Testis (tissue), 3 donors: ENCODE results near the gene TYW1. TPM values are rescaled to one million over a fixed set of nuclear protein-coding genes. Genes with fewer than 3 reads are reported as not detected.
"Not testable (repeated sequence)": the region's sequence is repeated elsewhere in the genome, so short reads cannot be mapped to it uniquely, and the experiment has no call there.

Experiments
- DNase-seq: peaks from one replicate; pipeline ENCODE4 v3.0.0-alpha.2; 2019
- H3K27ac ChIP-seq, 2 donors: fragments of 200-600 bp; sonication (generic); one replicate each; pipeline ENCODE4 v1.5.1; 2019
- H3K27me3 ChIP-seq: fragments of 200-600 bp; sonication (generic); one replicate; pipeline ENCODE4 v1.5.1; 2019
- H3K36me3 ChIP-seq: fragments of 200-600 bp; sonication (generic); one replicate; pipeline ENCODE4 v1.5.1; 2017; ENCODE audit warnings: low read depth; ENCODE audit errors: missing control alignments
- H3K4me1 ChIP-seq: fragments of 200-600 bp; sonication (generic); one replicate; pipeline ENCODE4 v1.5.1; 2019
- H3K4me3 ChIP-seq, 2 donors: fragments of 200-600 bp; sonication (generic); one replicate each; pipeline ENCODE4 v1.5.1; 2017 to 2019
- H3K9me3 ChIP-seq: fragments of 200-600 bp; sonication (generic); one replicate; pipeline ENCODE4 v1.5.1; 2017
- POLR2A ChIP-seq: fragments of 450-650 bp; IDR thresholded peaks from one replicate; pipeline ENCODE4 v1.6.1; 2017; ENCODE audit warnings: antibody characterized with exemption, mild to moderate bottlenecking, moderate library complexity
- WGBS, 2 donors: methylation state at CpG; one replicate each; pipeline ENCODE4 v1.1.5; 2018; 5-methylcytosine and 5-hydroxymethylcytosine counted together
- intact Hi-C: fragments of 100-400 bp; cut with DNase I; formaldehyde crosslinking; loops from one replicate; pipeline ENCODE4 v1.15.1; 2023; ENCODE audit warnings: low total_unique reads
- polyA plus RNA-seq: library from polyadenylated mRNA; stranded (reverse); fragments of 350-450 nt; fragmentation: Illumina TruSeq; extraction: RNeasy Lipid Tissue Mini Kit (QIAGEN cat#74804); gene quantifications from one replicate; pipeline ENCODE4 v1.2.3, GENCODE V29; 2014; ENCODE audit warnings: low read depth, low replicate concordance; ENCODE audit not compliant: insufficient read depth
- total RNA-seq, 2 donors: library from RNA; depleted of rRNA; stranded (reverse); fragments of >200 nt; gene quantifications; one replicate each; pipeline ENCODE4 v1.2.3, GENCODE V29; 2016
- TF ChIP-seq, protein P1 (sequence below), 3 experiments: fragments of 450-650 bp in 2 of 3; fragments of 200-600 bp in 1 of 3; sonication (generic) in 1 of 3; IDR thresholded peaks; one replicate each; pipeline ENCODE4 v1.5.1; 2016 to 2019; ENCODE audit warnings: antibody characterized with exemption in 3 of 3, mild to moderate bottlenecking in 2 of 3, moderate library complexity in 1 of 3

TYW1 gene
- total and polyA plus RNA-seq, 3 donors from 2014 or later: 16.9 to 22.8 (median 21.7) TPM

DNA sequence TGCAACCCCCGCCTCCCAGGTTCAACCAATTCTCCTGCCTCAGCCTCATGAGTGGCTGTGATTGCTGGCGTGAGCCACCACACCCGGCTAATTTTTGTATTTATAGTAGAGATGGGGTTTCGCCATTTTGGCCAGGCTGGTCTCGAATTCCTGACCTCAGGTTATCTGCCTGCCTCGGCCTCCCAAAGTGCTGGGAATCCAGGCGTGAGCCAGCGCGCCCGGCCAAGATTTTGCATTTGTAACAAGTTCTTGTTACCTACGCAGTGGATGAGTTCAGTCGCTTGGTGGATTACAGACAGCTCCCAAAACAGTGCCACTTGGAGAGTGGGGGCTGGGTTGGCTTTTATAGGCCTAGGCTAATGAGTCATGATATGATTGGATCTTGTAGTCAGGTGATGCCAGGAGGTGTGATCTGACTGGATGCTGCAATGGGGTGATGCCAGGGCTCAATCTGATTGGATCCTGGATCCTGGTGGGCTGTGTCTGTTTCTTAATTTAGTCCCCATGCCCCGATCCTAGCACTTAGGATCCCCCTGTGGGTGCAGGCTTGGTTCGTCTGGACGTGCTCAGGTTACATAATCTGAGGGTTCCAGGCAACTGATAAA, 21.5 kb upstream of the TYW1 start:
- TF ChIP-seq, protein P1, sequence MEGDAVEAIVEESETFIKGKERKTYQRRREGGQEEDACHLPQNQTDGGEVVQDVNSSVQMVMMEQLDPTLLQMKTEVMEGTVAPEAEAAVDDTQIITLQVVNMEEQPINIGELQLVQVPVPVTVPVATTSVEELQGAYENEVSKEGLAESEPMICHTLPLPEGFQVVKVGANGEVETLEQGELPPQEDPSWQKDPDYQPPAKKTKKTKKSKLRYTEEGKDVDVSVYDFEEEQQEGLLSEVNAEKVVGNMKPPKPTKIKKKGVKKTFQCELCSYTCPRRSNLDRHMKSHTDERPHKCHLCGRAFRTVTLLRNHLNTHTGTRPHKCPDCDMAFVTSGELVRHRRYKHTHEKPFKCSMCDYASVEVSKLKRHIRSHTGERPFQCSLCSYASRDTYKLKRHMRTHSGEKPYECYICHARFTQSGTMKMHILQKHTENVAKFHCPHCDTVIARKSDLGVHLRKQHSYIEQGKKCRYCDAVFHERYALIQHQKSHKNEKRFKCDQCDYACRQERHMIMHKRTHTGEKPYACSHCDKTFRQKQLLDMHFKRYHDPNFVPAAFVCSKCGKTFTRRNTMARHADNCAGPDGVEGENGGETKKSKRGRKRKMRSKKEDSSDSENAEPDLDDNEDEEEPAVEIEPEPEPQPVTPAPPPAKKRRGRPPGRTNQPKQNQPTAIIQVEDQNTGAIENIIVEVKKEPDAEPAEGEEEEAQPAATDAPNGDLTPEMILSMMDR (IDR thresholded peaks at IDR 0.05): no peak
- TF ChIP-seq POLR2A: no peak
- WGBS, 2 donors: 50 to 56% methylated on average over 13 to 15 of the region's 15 CpGs
- Histone ChIP-seq H3K9me3 (no peaks in the 10 kb centered on the region), H3K27ac (no peak overlapping the region), H3K4me3 (peak overlapping the region; percentile 21 to 37), H3K27me3 (no peaks in the 10 kb centered on the region), H3K4me1 (no peaks in the 10 kb centered on the region), H3K36me3 (no peaks in the 10 kb centered on the region)
- intact Hi-C loops: no loop called here
- DNase-seq: peak; percentile 75

DNA sequence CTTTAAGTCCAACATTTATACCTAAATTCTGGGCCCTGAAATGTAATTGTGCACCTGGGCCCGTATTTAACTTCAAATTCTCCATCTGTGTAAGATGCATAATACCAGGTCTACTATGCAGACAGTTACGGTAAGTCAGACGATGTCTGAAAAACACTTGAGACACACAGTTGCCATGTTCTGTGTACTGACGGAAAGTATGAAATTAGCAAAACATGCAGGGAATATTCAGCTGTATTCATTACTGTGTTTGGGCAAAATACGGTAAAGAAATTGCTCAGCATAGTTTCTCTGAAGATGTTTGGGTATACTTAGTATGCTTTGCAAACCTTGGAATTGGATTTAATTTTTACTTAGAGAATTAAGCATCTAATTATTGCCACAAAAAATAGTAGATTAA, 18.3 kb upstream of the TYW1 start:
- intact Hi-C loops, H3K27ac ChIP-seq: not testable (repeated sequence)

DNA sequence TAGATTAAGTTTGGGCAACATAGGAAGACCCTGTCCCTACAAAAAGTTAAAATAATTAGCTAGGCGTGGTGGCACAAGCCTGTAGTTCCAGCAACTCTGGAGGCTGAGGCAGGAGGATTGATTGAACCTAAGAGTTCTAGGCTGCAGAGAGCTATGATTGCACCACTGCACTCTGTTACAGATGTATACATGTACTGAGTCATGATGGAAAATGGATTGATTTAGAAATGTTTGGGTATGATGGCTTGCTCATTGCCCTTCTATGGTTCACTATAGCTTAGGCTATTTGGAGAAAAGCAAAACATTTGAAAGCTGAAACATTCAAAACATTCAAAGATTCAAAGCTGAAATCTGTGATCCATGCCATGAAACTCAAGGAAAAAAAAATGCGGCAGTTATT, 17.6 kb upstream of the TYW1 start:
- H3K4me1 ChIP-seq, H3K4me3 ChIP-seq, H3K9me3 ChIP-seq, H3K27me3 ChIP-seq, H3K27ac ChIP-seq, H3K36me3 ChIP-seq, DNase-seq, intact Hi-C loops: not testable (repeated sequence)
- WGBS, 2 donors: 90 to 92% methylated on average over 2 of the region's 2 CpGs

More for the DNA sequence above, 18.3 kb upstream of the TYW1 start:
- H3K4me1 ChIP-seq, H3K27me3 ChIP-seq, H3K4me3 ChIP-seq, H3K36me3 ChIP-seq, H3K9me3 ChIP-seq, DNase-seq: not testable (repeated sequence)
- 84 to 100% methylated on average over 1 to 5 of the region's 5 CpGs for WGBS, 2 donors

DNA sequence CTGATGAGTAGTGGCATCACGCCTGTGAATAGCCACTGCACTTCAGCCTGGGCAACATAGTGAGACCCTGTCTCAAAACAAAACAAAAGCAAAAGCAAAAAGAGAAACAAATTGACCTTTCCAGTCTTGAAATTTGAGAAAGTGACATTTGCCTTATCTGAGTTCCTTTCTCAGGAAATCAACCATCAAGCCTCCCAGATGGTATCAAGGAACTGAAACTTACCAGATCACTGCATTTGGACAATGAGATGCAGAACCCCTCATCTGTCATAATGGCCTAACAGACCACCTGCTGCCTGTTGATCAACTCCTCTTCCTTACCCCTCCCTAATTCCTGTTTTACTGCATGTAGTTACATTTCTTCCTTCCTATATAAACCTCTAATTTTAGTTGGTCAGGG, 16.3 kb upstream of the TYW1 start:
- H3K9me3 ChIP-seq, intact Hi-C loops, H3K27ac ChIP-seq, H3K27me3 ChIP-seq, H3K4me1 ChIP-seq, H3K4me3 ChIP-seq, DNase-seq, H3K36me3 ChIP-seq: not testable (repeated sequence)
- 94 to 100% methylated on average over 1 of the region's 1 CpG for WGBS, 2 donors

DNA sequence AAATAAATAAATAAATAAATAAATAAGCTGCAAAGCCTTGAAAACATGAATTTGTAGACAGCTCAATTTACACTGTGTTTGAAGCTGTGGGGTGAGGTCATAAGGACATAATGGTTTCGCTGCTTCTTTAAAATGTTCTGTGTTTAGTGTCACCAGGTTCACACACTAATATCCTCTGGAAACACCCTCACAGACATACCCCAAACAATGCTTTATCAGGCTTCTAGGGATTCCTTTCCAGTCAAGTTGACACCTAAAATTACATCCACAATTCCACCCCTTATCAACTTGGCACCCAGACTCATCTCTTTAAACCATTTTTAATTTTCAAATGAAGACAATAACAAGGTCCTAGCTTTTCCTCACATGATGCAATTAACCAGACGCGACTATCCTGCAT, 7.1 kb upstream of the TYW1 start:
- H3K36me3 ChIP-seq, intact Hi-C loops: not testable (repeated sequence)

DNA sequence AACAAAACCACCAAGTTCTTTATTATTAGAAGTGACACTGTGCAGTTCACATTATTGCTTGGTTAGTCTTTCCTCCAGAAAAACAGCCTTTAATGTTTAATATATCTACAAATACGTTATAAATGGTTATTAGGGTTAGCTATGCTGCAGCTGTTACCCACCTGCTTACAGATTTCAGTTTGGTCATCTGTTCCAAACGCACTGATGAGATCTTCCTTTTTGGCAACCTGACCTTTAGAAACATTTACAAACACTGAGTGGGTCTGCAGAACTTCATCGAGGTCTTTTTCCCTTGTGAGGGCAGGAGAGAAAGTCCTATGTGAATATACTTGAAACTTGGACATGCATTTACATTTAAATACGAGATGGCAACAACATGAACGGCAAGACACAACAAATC, 2.6 kb upstream of the TYW1 start:
- H3K9me3 ChIP-seq, H3K4me1 ChIP-seq, H3K27me3 ChIP-seq, DNase-seq, intact Hi-C loops, H3K36me3 ChIP-seq: not testable (repeated sequence)
- WGBS, 2 donors: 37 to 41% methylated on average over 5 of the region's 5 CpGs
- H3K27ac ChIP-seq: peak overlapping the region in 1 of 2 donors; percentile 95
- H3K4me3 ChIP-seq: peak overlapping the region; percentile 81 to 89

More for the DNA sequence above, 7.1 kb upstream of the TYW1 start:
- whole genome bisulfite sequencing, 2 donors: 96 to 100% methylated on average over 1 of the region's 3 CpGs
- not testable (repeated sequence) for DNase-seq, H3K4me3 ChIP-seq, H3K27ac ChIP-seq, H3K27me3 ChIP-seq, H3K9me3 ChIP-seq, H3K4me1 ChIP-seq

DNA sequence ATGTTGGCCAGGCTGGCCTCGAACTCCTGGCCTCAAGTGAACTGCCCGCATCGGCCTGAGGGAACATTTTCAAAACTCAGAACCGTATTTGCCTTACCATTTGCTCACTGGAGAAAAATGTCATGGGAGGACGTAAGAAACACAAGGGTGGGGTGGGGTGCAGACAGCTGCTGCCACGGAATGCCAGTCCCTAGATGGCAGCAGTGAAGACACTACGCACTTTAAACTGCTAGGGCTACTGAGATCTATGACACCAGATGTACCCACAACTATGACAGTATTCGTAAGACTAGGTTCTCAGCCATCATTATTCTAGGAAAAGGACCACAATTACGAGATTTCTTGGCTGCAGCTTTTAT, 2.0 kb upstream of the TYW1 start:
- peak overlapping the region; percentile 81 to 89 for H3K4me3 ChIP-seq
- not testable (repeated sequence) for H3K36me3 ChIP-seq
- TF ChIP-seq, protein P1 (IDR thresholded peaks at IDR 0.05): peak in 1 of 3 experiments; percentile 10

More for the DNA sequence above, 2.0 kb upstream of the TYW1 start:
- peak overlapping the region; percentile 88 to 95 for H3K27ac ChIP-seq
- H3K9me3 ChIP-seq, H3K4me1 ChIP-seq, H3K27me3 ChIP-seq, intact Hi-C loops: not testable (repeated sequence)
- 0% methylated on average over 9 of the region's 9 CpGs for WGBS, 2 donors
- peak; percentile 73 for DNase-seq
